ENCODE data around the gene ZNF318. TPM values are rescaled to one million over a fixed set of nuclear protein-coding genes. Genes with fewer than 3 reads are reported as not detected.

ZNF318 gene
- polyA plus RNA-seq, 1 donor from 2014 or later = 11.7 TPM

GRCh38 chr6:43304882-43305281, 64.6 kb downstream of the ZNF318 start:
- Histone ChIP-seq H3K4me3 (ENCODE audit: low read length) (no peak overlapping the region), H3K9me3 (ENCODE audit: low read length) (no peaks in the 10 kb centered on the region), H2AFZ (ENCODE audit: low read depth, low read length) (no peak overlapping the region), H3K27me3 (ENCODE audit: insufficient read depth, low read depth, low read length) (peaks cover 12% of the 10 kb centered on the region), H3K36me3 (ENCODE audit: insufficient read depth, low read length) (no peaks in the 10 kb centered on the region), H4K20me1 (ENCODE audit: insufficient read depth) (no peaks in the 10 kb centered on the region), H3K4me2 (ENCODE audit: low read length) (no peak overlapping the region), H3F3A (ENCODE audit: insufficient read depth, low read length, poor library complexity, severe bottlenecking) (no peaks in the 10 kb centered on the region), H3K9me2 (ENCODE audit: insufficient read depth, low read length) (no peaks in the 10 kb centered on the region), H3K9ac (ENCODE audit: low read length) (no peak overlapping the region), H3K79me2 (replicated peaks; ENCODE audit: insufficient read depth, low read length) (no peaks in the 10 kb centered on the region), H3K27ac (ENCODE audit: low read length) (no peak overlapping the region)
- no peak for TF ChIP-seq EP300 (conservative IDR thresholded peaks at IDR 0.05; ENCODE audit: poor library complexity, severe bottlenecking)
- no peak for TF ChIP-seq RAD21 (conservative IDR thresholded peaks at IDR 0.05)
- TF ChIP-seq EZH2 (IDR thresholded peaks at IDR 0.05; ENCODE audit: borderline replicate concordance, insufficient read depth, low read length, poor library complexity, severe bottlenecking) = no peak
- TF ChIP-seq SMC3 (conservative IDR thresholded peaks at IDR 0.05; ENCODE audit: poor library complexity) = no peak
- TF ChIP-seq REST (IDR thresholded peaks at IDR 0.05; ENCODE audit: borderline replicate concordance) = no peak
- TF ChIP-seq POLR2AphosphoS5 (IDR thresholded peaks at IDR 0.05) = no peak
- TF ChIP-seq TAF1 (IDR thresholded peaks at IDR 0.05; ENCODE audit: low read depth) = no peak
- no peak for TF ChIP-seq MXI1 (conservative IDR thresholded peaks at IDR 0.05; ENCODE audit: poor library complexity, severe bottlenecking)
- TF ChIP-seq CTCF (IDR thresholded peaks at IDR 0.05; ENCODE audit: poor library complexity, severe bottlenecking) = no peak

- H3K9me3 ChIP-seq (ENCODE audit: low read length) = no peaks in the 10 kb centered on the region
- H3K27me3 ChIP-seq (ENCODE audit: insufficient read depth, low read depth, low read length) = peaks cover 12% of the 10 kb centered on the region
- H3K9me2 ChIP-seq (ENCODE audit: insufficient read depth, low read length) = no peaks in the 10 kb centered on the region
- H3K4me2 ChIP-seq (ENCODE audit: low read length) = no peak overlapping the region
- no peaks in the 10 kb centered on the region for H3K36me3 ChIP-seq (ENCODE audit: insufficient read depth, low read length)
- no peaks in the 10 kb centered on the region for H3F3A ChIP-seq (ENCODE audit: insufficient read depth, low read length, poor library complexity, severe bottlenecking)
- TF ChIP-seq EP300 (conservative IDR thresholded peaks at IDR 0.05; ENCODE audit: poor library complexity, severe bottlenecking) (no peak), POLR2AphosphoS5 (IDR thresholded peaks at IDR 0.05) (no peak), CTCF (IDR thresholded peaks at IDR 0.05; ENCODE audit: poor library complexity, severe bottlenecking) (no peak), EZH2 (IDR thresholded peaks at IDR 0.05; ENCODE audit: borderline replicate concordance, insufficient read depth, low read length, poor library complexity, severe bottlenecking) (no peak)
- H3K79me2 ChIP-seq (replicated peaks; ENCODE audit: insufficient read depth, low read length) = no peaks in the 10 kb centered on the region
- H3K27ac ChIP-seq (ENCODE audit: low read length) = no peak overlapping the region
- H2AFZ ChIP-seq (ENCODE audit: low read depth, low read length) = no peak overlapping the region
- no peak overlapping the region for H3K4me3 ChIP-seq (ENCODE audit: low read length)
- H4K20me1 ChIP-seq (ENCODE audit: insufficient read depth) = no peaks in the 10 kb centered on the region
- no peak overlapping the region for H3K9ac ChIP-seq (ENCODE audit: low read length)
These were observed 65.1 kb downstream of the ZNF318 start for GRCh38 chr6:43304361-43304760.

Data from neural cell (in vitro differentiated cells).